ENCODE results near the gene LRRC26. TPM values are rescaled to one million over a fixed set of nuclear protein-coding genes. Genes with fewer than 3 reads are reported as not detected.

LRRC26 gene
- total and polyA plus RNA-seq, 2 of the 13 experiments (the other 11 are each of a cell fraction or from before 2014, with no cell fraction given), result not detected

DNA sequence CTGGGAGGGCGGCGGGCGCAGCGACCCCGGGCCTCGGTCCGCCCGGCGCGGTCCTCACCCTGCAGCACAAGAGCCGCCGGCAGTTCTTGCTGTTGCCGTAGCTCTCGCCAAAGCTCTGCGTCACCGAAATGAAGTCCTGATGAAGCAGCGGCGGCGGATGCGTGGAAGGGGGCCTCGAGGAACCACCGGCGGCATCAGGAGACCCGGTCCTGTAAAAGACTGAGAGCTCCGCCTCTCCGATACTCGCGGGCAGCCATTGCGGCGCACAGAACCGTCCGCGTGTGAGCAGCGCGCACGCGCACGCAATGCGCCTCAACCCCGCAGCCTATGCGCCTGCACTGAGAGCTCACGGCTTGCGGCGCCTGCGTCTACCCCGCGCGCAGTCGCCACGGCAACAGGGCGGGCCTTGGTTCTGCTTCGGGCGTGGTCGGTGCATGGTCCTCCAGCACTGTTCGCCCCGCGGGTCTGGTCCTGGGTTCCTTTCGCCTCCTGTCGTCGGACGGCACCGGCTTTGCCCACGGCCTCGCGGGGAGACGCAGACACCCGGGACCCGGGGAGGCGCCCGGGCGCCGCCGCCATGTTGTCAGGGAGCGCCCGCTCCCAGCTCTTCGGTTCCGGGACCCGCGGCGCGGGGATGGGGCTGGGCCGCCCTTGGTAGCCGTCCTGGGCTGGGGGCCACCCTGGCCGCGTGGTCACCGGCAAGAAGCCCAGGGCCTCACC is 40.2 kb downstream of the LRRC26 start (continued):
- TF ChIP-seq, protein P1, sequence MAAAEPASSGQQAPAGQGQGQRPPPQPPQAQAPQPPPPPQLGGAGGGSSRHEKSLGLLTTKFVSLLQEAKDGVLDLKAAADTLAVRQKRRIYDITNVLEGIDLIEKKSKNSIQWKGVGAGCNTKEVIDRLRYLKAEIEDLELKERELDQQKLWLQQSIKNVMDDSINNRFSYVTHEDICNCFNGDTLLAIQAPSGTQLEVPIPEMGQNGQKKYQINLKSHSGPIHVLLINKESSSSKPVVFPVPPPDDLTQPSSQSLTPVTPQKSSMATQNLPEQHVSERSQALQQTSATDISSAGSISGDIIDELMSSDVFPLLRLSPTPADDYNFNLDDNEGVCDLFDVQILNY (CRISPR knock-in tag; conservative IDR thresholded peaks at IDR 0.05), result 0 out of 2 replicates have a peak, but pooled peaks have one; percentile 8
- TF ChIP-seq, protein P2, sequence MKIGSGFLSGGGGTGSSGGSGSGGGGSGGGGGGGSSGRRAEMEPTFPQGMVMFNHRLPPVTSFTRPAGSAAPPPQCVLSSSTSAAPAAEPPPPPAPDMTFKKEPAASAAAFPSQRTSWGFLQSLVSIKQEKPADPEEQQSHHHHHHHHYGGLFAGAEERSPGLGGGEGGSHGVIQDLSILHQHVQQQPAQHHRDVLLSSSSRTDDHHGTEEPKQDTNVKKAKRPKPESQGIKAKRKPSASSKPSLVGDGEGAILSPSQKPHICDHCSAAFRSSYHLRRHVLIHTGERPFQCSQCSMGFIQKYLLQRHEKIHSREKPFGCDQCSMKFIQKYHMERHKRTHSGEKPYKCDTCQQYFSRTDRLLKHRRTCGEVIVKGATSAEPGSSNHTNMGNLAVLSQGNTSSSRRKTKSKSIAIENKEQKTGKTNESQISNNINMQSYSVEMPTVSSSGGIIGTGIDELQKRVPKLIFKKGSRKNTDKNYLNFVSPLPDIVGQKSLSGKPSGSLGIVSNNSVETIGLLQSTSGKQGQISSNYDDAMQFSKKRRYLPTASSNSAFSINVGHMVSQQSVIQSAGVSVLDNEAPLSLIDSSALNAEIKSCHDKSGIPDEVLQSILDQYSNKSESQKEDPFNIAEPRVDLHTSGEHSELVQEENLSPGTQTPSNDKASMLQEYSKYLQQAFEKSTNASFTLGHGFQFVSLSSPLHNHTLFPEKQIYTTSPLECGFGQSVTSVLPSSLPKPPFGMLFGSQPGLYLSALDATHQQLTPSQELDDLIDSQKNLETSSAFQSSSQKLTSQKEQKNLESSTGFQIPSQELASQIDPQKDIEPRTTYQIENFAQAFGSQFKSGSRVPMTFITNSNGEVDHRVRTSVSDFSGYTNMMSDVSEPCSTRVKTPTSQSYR (CRISPR knock-in tag; IDR thresholded peaks at IDR 0.05; ENCODE audit: borderline replicate concordance), result no peak
- TF ChIP-seq EZH2 (conservative IDR thresholded peaks at IDR 0.05; ENCODE audit: low read depth, low read length), result no peak
- 0 out of 2 replicates have a peak, but pooled peaks have one; percentile 76 for TF ChIP-seq MTF2 (CRISPR knock-in tag; IDR thresholded peaks at IDR 0.05; ENCODE audit: borderline replicate concordance)
- TF ChIP-seq KDM4B (CRISPR knock-in tag; IDR thresholded peaks at IDR 0.05), result no peak
- no peak for TF ChIP-seq TP53 (CRISPR knock-in tag; conservative IDR thresholded peaks at IDR 0.05)
- TF ChIP-seq NRL (CRISPR knock-in tag; IDR thresholded peaks at IDR 0.05; ENCODE audit: borderline replicate concordance), result peak; percentile 63; the same call in 1 of the 2 replicates
- TF ChIP-seq, protein P3, sequence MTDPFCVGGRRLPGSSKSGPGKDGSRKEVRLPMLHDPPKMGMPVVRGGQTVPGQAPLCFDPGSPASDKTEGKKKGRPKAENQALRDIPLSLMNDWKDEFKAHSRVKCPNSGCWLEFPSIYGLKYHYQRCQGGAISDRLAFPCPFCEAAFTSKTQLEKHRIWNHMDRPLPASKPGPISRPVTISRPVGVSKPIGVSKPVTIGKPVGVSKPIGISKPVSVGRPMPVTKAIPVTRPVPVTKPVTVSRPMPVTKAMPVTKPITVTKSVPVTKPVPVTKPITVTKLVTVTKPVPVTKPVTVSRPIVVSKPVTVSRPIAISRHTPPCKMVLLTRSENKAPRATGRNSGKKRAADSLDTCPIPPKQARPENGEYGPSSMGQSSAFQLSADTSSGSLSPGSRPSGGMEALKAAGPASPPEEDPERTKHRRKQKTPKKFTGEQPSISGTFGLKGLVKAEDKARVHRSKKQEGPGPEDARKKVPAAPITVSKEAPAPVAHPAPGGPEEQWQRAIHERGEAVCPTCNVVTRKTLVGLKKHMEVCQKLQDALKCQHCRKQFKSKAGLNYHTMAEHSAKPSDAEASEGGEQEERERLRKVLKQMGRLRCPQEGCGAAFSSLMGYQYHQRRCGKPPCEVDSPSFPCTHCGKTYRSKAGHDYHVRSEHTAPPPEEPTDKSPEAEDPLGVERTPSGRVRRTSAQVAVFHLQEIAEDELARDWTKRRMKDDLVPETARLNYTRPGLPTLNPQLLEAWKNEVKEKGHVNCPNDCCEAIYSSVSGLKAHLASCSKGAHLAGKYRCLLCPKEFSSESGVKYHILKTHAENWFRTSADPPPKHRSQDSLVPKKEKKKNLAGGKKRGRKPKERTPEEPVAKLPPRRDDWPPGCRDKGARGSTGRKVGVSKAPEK (CRISPR knock-in tag; IDR thresholded peaks at IDR 0.05; ENCODE audit: borderline replicate concordance), result 0 out of 2 replicates have a peak, but pooled peaks have one; percentile 28
- TF ChIP-seq, protein P4, sequence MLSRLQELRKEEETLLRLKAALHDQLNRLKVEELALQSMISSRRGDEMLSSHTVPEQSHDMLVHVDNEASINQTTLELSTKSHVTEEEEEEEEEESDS (CRISPR knock-in tag; IDR thresholded peaks at IDR 0.05; ENCODE audit: borderline replicate concordance), result 0 out of 2 replicates have a peak, but pooled peaks have one; percentile 66
- no peak for TF ChIP-seq CBX2 (IDR thresholded peaks at IDR 0.05; ENCODE audit: low read depth, low read length)
- no peak; the same call in 1 of the 2 replicates for TF ChIP-seq CBX2 (CRISPR knock-in tag; IDR thresholded peaks at IDR 0.05; ENCODE audit: low read depth)
- TF ChIP-seq NCOR1 (IDR thresholded peaks at IDR 0.05; ENCODE audit: borderline replicate concordance, low read length), result no peak
- 0 out of 2 replicates have a peak, but pooled peaks have one; percentile 24 for TF ChIP-seq ZNF563 (CRISPR knock-in tag; IDR thresholded peaks at IDR 0.05)
- TF ChIP-seq, protein P5, sequence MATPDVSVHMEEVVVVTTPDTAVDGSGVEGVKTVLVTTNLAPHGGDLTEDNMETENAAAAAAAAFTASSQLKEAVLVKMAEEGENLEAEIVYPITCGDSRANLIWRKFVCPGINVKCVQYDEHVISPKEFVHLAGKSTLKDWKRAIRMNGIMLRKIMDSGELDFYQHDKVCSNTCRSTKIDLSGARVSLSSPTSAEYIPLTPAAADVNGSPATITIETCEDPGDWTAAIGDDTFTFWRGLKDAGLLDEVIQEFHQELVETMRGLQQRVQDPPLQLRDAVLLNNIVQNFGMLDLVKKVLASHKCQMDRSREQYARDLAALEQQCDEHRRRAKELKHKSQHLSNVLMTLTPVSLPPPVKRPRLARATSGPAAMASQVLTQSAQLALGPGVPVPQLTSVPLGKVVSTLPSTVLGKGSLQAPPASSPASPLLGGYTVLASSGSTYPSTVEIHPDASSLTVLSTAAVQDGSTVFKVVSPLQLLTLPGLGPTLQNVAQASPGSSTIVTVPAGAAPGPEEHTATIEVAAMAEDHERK (CRISPR knock-in tag; IDR thresholded peaks at IDR 0.05; ENCODE audit: low read depth), result peak; percentile 90
- no peak for TF ChIP-seq MAF1 (CRISPR knock-in tag; IDR thresholded peaks at IDR 0.05; ENCODE audit: borderline replicate concordance)
- TF ChIP-seq ZNF549 (CRISPR knock-in tag; IDR thresholded peaks at IDR 0.05), result no peak
- TF ChIP-seq TOPORS (CRISPR knock-in tag; IDR thresholded peaks at IDR 0.05), result 0 out of 2 replicates have a peak, but pooled peaks have one; percentile 28
- TF ChIP-seq ZFP62 (CRISPR knock-in tag; IDR thresholded peaks at IDR 0.05), result no peak
- peak; percentile 79; the same call in 1 of the 2 replicates for TF ChIP-seq ZNF782 (CRISPR knock-in tag; IDR thresholded peaks at IDR 0.05; ENCODE audit: borderline replicate concordance)

Data from HepG2 (cell line).